ENCODE data around the gene CEP350. TPM values are rescaled to one million over a fixed set of nuclear protein-coding genes. Genes with fewer than 3 reads are reported as not detected.

CEP350 gene
- total RNA-seq, 1 experiment from 2014 or later, result 27.6 TPM

- H3K79me2 ChIP-seq (ENCODE audit: insufficient read depth, low read length), result peaks cover 43% of the 10 kb centered on the region
- H3K9me3 ChIP-seq (ENCODE audit: control insufficient read depth in 1 of 2, insufficient read depth in 1 of 2, low read depth in 1 of 2, low read length in 2 of 2), result no peaks in the 10 kb centered on the region
- H4K20me1 ChIP-seq (ENCODE audit: insufficient read depth), result no peaks in the 10 kb centered on the region
- H3K27me3 ChIP-seq (ENCODE audit: insufficient read depth, low read length), result no peaks in the 10 kb centered on the region
- no peaks in the 10 kb centered on the region for H3K36me3 ChIP-seq (ENCODE audit: control insufficient read depth in 1 of 2, insufficient read depth in 2 of 2, low read length in 2 of 2)
- no peaks in the 10 kb centered on the region for H3K9me2 ChIP-seq (ENCODE audit: insufficient read depth)
- H3K27ac ChIP-seq (ENCODE audit: low read depth, low read length), result no peak overlapping the region
- BruUV-seq (replicated peaks), result no TSS peak
- TF ChIP-seq, protein P1, sequence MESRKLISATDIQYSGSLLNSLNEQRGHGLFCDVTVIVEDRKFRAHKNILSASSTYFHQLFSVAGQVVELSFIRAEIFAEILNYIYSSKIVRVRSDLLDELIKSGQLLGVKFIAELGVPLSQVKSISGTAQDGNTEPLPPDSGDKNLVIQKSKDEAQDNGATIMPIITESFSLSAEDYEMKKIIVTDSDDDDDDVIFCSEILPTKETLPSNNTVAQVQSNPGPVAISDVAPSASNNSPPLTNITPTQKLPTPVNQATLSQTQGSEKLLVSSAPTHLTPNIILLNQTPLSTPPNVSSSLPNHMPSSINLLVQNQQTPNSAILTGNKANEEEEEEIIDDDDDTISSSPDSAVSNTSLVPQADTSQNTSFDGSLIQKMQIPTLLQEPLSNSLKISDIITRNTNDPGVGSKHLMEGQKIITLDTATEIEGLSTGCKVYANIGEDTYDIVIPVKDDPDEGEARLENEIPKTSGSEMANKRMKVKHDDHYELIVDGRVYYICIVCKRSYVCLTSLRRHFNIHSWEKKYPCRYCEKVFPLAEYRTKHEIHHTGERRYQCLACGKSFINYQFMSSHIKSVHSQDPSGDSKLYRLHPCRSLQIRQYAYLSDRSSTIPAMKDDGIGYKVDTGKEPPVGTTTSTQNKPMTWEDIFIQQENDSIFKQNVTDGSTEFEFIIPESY (IDR thresholded peaks at IDR 0.05; ENCODE audit: extremely low read depth, insufficient replicate concordance, low read length), result no peak
- TF ChIP-seq EZH2phosphoT487 (IDR thresholded peaks at IDR 0.05; ENCODE audit: borderline replicate concordance) (no peak), SP1 (IDR thresholded peaks at IDR 0.05; ENCODE audit: low read depth) (no peak), REST (IDR thresholded peaks at IDR 0.05; ENCODE audit: low read depth) (no peak), TCF7L2 (IDR thresholded peaks at IDR 0.05; ENCODE audit: borderline replicate concordance, extremely low read depth, insufficient read depth, insufficient read length) (no peak), ZFX (IDR thresholded peaks at IDR 0.05) (no peak), FOSL1 (IDR thresholded peaks at IDR 0.05; ENCODE audit: low read depth) (no peak), SRF (IDR thresholded peaks at IDR 0.05; ENCODE audit: low read depth) (no peak), EGR1 (IDR thresholded peaks at IDR 0.05; ENCODE audit: low read depth) (no peak), RAD21 (IDR thresholded peaks at IDR 0.05; ENCODE audit: low read depth) (no peak), YY1 (IDR thresholded peaks at IDR 0.05; ENCODE audit: extremely low read depth, insufficient replicate concordance, low read depth, low read length) (no peak), SIN3A (IDR thresholded peaks at IDR 0.05; ENCODE audit: low read depth) (no peak), POLR2AphosphoS5 (IDR thresholded peaks at IDR 0.05; ENCODE audit: low read depth, low read length) (no peak), CTCF (IDR thresholded peaks at IDR 0.05 in 2 of 3, conservative IDR thresholded peaks at IDR 0.05 in 1 of 3; ENCODE audit: borderline replicate concordance in 1 of 3, insufficient read depth in 1 of 3, low read depth in 2 of 3, low read length in 2 of 3) (no peak), EZH2 (IDR thresholded peaks at IDR 0.05) (no peak), CEBPB (IDR thresholded peaks at IDR 0.05; ENCODE audit: low read depth) (no peak)
- TF ChIP-seq, protein P2, sequence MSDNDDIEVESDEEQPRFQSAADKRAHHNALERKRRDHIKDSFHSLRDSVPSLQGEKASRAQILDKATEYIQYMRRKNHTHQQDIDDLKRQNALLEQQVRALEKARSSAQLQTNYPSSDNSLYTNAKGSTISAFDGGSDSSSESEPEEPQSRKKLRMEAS (IDR thresholded peaks at IDR 0.05), result no peak
- ChIA-PET CTCF (no interaction called here), RAD21 (ENCODE audit: low non-redundant PET in 1 of 2, low total read pairs in 2 of 2, uncharacterized antibody in 2 of 2, unreplicated experiment in 2 of 2) (no interaction called here), POLR2A (no interaction called here)
- intact Hi-C loops (cut with micrococcal nuclease), result no loop called here
- no peak overlapping the region for H3K4me3 ChIP-seq (replicated peaks in 1 of 2; ENCODE audit: low read depth in 1 of 2, low read length in 2 of 2)
- H3K4me2 ChIP-seq (ENCODE audit: low read length), result no peak overlapping the region
- no peak overlapping the region for H3K9ac ChIP-seq (ENCODE audit: low read length)
- ATAC-seq (no peak), DNase-seq (ENCODE audit: low read depth, low spot score) (no peak)
- H3K4me1 ChIP-seq (ENCODE audit: control insufficient read depth in 1 of 2, insufficient read depth in 2 of 2, low read length in 2 of 2), result peaks cover 2 to 30% of the 10 kb centered on the region in 2 experiments; a peak in 3 of 4 replicates
- H2AFZ ChIP-seq (ENCODE audit: low read depth, low read length, poor library complexity, severe bottlenecking), result no peak overlapping the region
Measured at GRCh38 chr1:180157576-180158057, 203.0 kb downstream of the CEP350 start.

All from HCT116 (cell line).